IMR-90 (cell line): ENCODE data around the gene AKAP9. TPM values are rescaled to one million over a fixed set of nuclear protein-coding genes. Genes with fewer than 3 reads are reported as not detected.

Experiments used
- ATAC-seq: fragments of 200-7000 bp; cut with Tn5 transposase; 2 replicates; pipeline ENCODE4 v1.9.1; 2020; ENCODE audit warnings: low read depth, mild to moderate bottlenecking, moderate library complexity
- BruUV-seq: library from RNA; stranded (reverse); fragments of 400-500 nt; replicated peaks from 2 replicates; lab custom pipeline; 2021; lab: Mats Ljungman, UMichigan
- CTCF ChIA-PET: fragments of 300-600 bp; formaldehyde crosslinking; extraction: SDS; loops from one replicate; lab custom pipeline; 2021; ENCODE audit warnings: antibody characterized with exemption; lab: Yijun Ruan, JAX
- POLR2A ChIA-PET: fragments of 300-600 bp; sonication (Branson Sonifier 250); formaldehyde crosslinking; loops from one replicate; lab custom pipeline; 2022; ENCODE audit warnings: antibody characterized with exemption; ENCODE audit not compliant: unreplicated experiment; lab: Charles Lee
- DNase-seq: peaks from one replicate; pipeline ENCODE4 v3.0.0; 2013
- H2AFZ ChIP-seq: replicated peaks from 2 replicates; pipeline ENCODE3; 2013; ENCODE audit warnings: low read length, mild to moderate bottlenecking; ENCODE audit not compliant: poor library complexity
- H2AK5ac ChIP-seq: 2 replicates; pipeline ENCODE4 v1.6.1; 2013; ENCODE audit warnings: low read depth, low read length, inconsistent platforms
- H2AK9ac ChIP-seq: replicated peaks from 2 replicates; pipeline ENCODE3; 2013; ENCODE audit warnings: mild to moderate bottlenecking, low read depth, low read length, moderate library complexity; ENCODE audit not compliant: poor library complexity
- H2BK120ac ChIP-seq: 2 replicates; pipeline ENCODE4 v1.6.1; 2013; ENCODE audit warnings: low read depth, low read length, inconsistent platforms
- H2BK15ac ChIP-seq: 3 replicates; pipeline ENCODE4 v1.6.1; 2013; ENCODE audit warnings: low read depth, low read length, inconsistent platforms
- H2BK20ac ChIP-seq: 2 replicates; pipeline ENCODE4 v1.6.1; 2013; ENCODE audit warnings: low read depth, mild to moderate bottlenecking, inconsistent platforms, low read length, moderate library complexity
- H2BK5ac ChIP-seq: 2 replicates; pipeline ENCODE4 v1.6.1; 2013; ENCODE audit warnings: mild to moderate bottlenecking, low read depth, low read length, inconsistent platforms; ENCODE audit not compliant: poor library complexity, severe bottlenecking
- H3K14ac ChIP-seq: replicated peaks from 2 replicates; pipeline ENCODE4 v1.6.1; 2013; ENCODE audit warnings: low read depth, low read length, inconsistent platforms
- H3K18ac ChIP-seq: 2 replicates; pipeline ENCODE4 v1.6.1; 2013; ENCODE audit warnings: low read depth, low read length, control low read depth
- H3K23ac ChIP-seq: 2 replicates; pipeline ENCODE4 v1.6.1; 2013; ENCODE audit warnings: low read depth, low read length, inconsistent platforms
- H3K27ac ChIP-seq: 2 replicates; pipeline ENCODE4 v1.5.1; 2013; ENCODE audit warnings: mild to moderate bottlenecking, control low read depth, low read length; ENCODE audit not compliant: insufficient read depth
- H3K27me3 ChIP-seq: 2 replicates; pipeline ENCODE4 v1.6.1; 2013; ENCODE audit warnings: low read length; ENCODE audit not compliant: control insufficient read depth, insufficient read depth
- H3K36me3 ChIP-seq: 2 replicates; pipeline ENCODE4 v1.6.1; 2013; ENCODE audit warnings: low read length, mixed read lengths; ENCODE audit not compliant: control insufficient read depth, insufficient read depth
- H3K4ac ChIP-seq: 2 replicates; pipeline ENCODE4 v1.6.1; 2013; ENCODE audit warnings: low read depth, low read length, inconsistent platforms
- H3K4me1 ChIP-seq: 2 replicates; pipeline ENCODE4 v1.6.1; 2013; ENCODE audit warnings: low read length, mixed read lengths; ENCODE audit not compliant: control insufficient read depth, insufficient read depth
- H3K4me2 ChIP-seq: 2 replicates; pipeline ENCODE4 v1.6.1; 2013; ENCODE audit warnings: low read depth, mild to moderate bottlenecking, control low read depth, low read length, moderate library complexity
- H3K4me3 ChIP-seq: 2 replicates; pipeline ENCODE4 v1.5.1; 2013; ENCODE audit warnings: low read depth, mild to moderate bottlenecking, control low read depth, low read length, moderate library complexity; ENCODE audit not compliant: insufficient read depth
- H3K56ac ChIP-seq: 2 replicates; pipeline ENCODE4 v1.6.1; 2013; ENCODE audit warnings: low read length, inconsistent platforms; ENCODE audit not compliant: insufficient read depth; ENCODE audit errors: extremely low read depth
- H3K79me1 ChIP-seq, 2 experiments: 2 replicates each; pipeline ENCODE4 v1.6.1; 2013; ENCODE audit warnings: low read length in 2 of 2, inconsistent platforms in 1 of 2, low read depth in 1 of 2
- H3K9ac ChIP-seq: 2 replicates; pipeline ENCODE4 v1.6.1; 2013; ENCODE audit warnings: low read depth, low read length, control low read depth
- H3K9me1 ChIP-seq: 2 replicates; pipeline ENCODE4 v1.6.1; 2013; ENCODE audit warnings: low read length, inconsistent platforms; ENCODE audit not compliant: insufficient read depth
- H3K9me3 ChIP-seq: 2 replicates; pipeline ENCODE4 v1.6.1; 2013; ENCODE audit warnings: low read length; ENCODE audit not compliant: control insufficient read depth, insufficient read depth
- H4K20me1 ChIP-seq: 2 replicates; pipeline ENCODE4 v1.6.1; 2013; ENCODE audit warnings: low read length, inconsistent platforms; ENCODE audit not compliant: insufficient read depth
- H4K5ac ChIP-seq: 2 replicates; pipeline ENCODE4 v1.6.1; 2013; ENCODE audit warnings: mild to moderate bottlenecking, low read depth, low read length, control low read depth
- H4K8ac ChIP-seq, 2 experiments: 2 replicates each; pipeline ENCODE4 v1.6.1; 2013; ENCODE audit warnings: low read depth in 2 of 2, low read length in 2 of 2, control low read depth in 1 of 2, inconsistent platforms in 1 of 2
- H4K91ac ChIP-seq: 2 replicates; pipeline ENCODE4 v1.6.1; 2013; ENCODE audit warnings: low read depth, low read length, inconsistent platforms; ENCODE audit not compliant: insufficient read depth
- BHLHE40 ChIP-seq: fragments of 150-350 bp; IDR thresholded peaks from 2 replicates; pipeline ENCODE4 v1.6.1; 2016; ENCODE audit warnings: mild to moderate bottlenecking, low read depth, low read length
- CEBPB ChIP-seq: IDR thresholded peaks from 2 replicates; pipeline ENCODE4 v1.6.1; 2012; ENCODE audit warnings: low read depth, low read length, improper control_type of control experiment
- CHD1 ChIP-seq: IDR thresholded peaks from 2 replicates; pipeline ENCODE4 v1.6.1; 2012; ENCODE audit warnings: low read depth, low read length, improper control_type of control experiment
- ELK1 ChIP-seq: fragments of 150-350 bp; IDR thresholded peaks from 2 replicates; pipeline ENCODE4 v1.6.1; 2016; ENCODE audit warnings: low read depth, mild to moderate bottlenecking, low read length, moderate library complexity, borderline replicate concordance
- FOS ChIP-seq: fragments of 150-350 bp; IDR thresholded peaks from 2 replicates; pipeline ENCODE4 v1.6.1; 2016; ENCODE audit warnings: low read depth, low read length
- MAFK ChIP-seq: IDR thresholded peaks from 2 replicates; pipeline ENCODE4 v1.6.1; 2012; ENCODE audit warnings: low read depth, low read length, improper control_type of control experiment
- MAZ ChIP-seq: IDR thresholded peaks from 2 replicates; pipeline ENCODE4 v1.6.1; 2012; ENCODE audit warnings: low read depth, mild to moderate bottlenecking, low read length, improper control_type of control experiment, moderate library complexity, borderline replicate concordance
- MXI1 ChIP-seq: IDR thresholded peaks from 2 replicates; pipeline ENCODE4 v1.6.1; 2012; ENCODE audit warnings: low read depth, mild to moderate bottlenecking, low read length, moderate library complexity, borderline replicate concordance
- NFE2L2 ChIP-seq: fragments of 150-350 bp; IDR thresholded peaks from 2 replicates; pipeline ENCODE4 v1.6.1; 2016; ENCODE audit warnings: low read depth, mild to moderate bottlenecking, low read length
- POLR2A ChIP-seq: IDR thresholded peaks from 2 replicates; pipeline ENCODE4 v1.6.1; 2012; ENCODE audit warnings: mild to moderate bottlenecking, low read depth, low read length
- RAD21 ChIP-seq: IDR thresholded peaks from 2 replicates; pipeline ENCODE4 v1.6.1; 2012; ENCODE audit warnings: low read length, improper control_type of control experiment
- RCOR1 ChIP-seq: IDR thresholded peaks from 2 replicates; pipeline ENCODE4 v1.6.1; 2012; ENCODE audit warnings: mild to moderate bottlenecking, low read length, improper control_type of control experiment; ENCODE audit not compliant: insufficient replicate concordance
- RFX5 ChIP-seq: IDR thresholded peaks from 2 replicates; pipeline ENCODE4 v1.8.0; 2012; ENCODE audit warnings: low read depth, mild to moderate bottlenecking, low read length, moderate library complexity
- SMC3 ChIP-seq: fragments of 150-350 bp; IDR thresholded peaks from 2 replicates; pipeline ENCODE4 v1.6.1; 2016; ENCODE audit warnings: low read depth, mild to moderate bottlenecking, antibody characterized with exemption, low read length, moderate library complexity
- WGBS, 2 experiments: methylation state at CpG; one replicate each; pipeline versions ENCODE4 v1.1.5 to v1.1.7; 2013; ENCODE audit warnings: missing lambda C conversion rate in 2 of 2; ENCODE audit not compliant: insufficient read length in 1 of 2; ENCODE audit errors: extremely low coverage in 2 of 2; 5-methylcytosine and 5-hydroxymethylcytosine counted together
- dilution Hi-C: fragments of 300-500 bp; cut with HindIII; formaldehyde crosslinking; loops from one replicate; pipeline ENCODE4 v1.14.3; 2018; ENCODE audit warnings: low sequenced_read_pairs; ENCODE audit not compliant: unreplicated experiment
- in situ Hi-C: fragments of 300-500 bp; cut with MboI; formaldehyde crosslinking; loops from 3 replicates; pipeline ENCODE4 v1.14.3; 2019; ENCODE audit warnings: low sequenced_read_pairs, inconsistent platforms, mixed read lengths
- intact Hi-C: fragments of 100-400 bp; cut with micrococcal nuclease; formaldehyde crosslinking; loops from 2 replicates; pipeline ENCODE4 v1.10.0; 2022
- polyA plus RNA-seq, 3 experiments: library from polyadenylated mRNA; depleted of rRNA; stranded (reverse); fragments of >200 nt; gene quantifications; 2 replicates each; pipeline ENCODE4 v1.2.3, GENCODE V29; 2012; ENCODE audit warnings: low replicate concordance in 1 of 3
- total RNA-seq: library from RNA; depleted of rRNA; stranded (reverse); fragments of >200 nt; gene quantifications from 2 replicates; pipeline ENCODE4 v1.2.3, GENCODE V29; 2012
- TF ChIP-seq, protein P1 (sequence below): fragments of 150-350 bp; IDR thresholded peaks from 2 replicates; pipeline ENCODE4 v1.6.1; 2017; ENCODE audit warnings: mild to moderate bottlenecking, antibody characterized with exemption, low read length, low read depth
- TF ChIP-seq, protein P2 (sequence below): conservative IDR thresholded peaks from 2 replicates; pipeline ENCODE4 v1.5.1; 2012; ENCODE audit warnings: mild to moderate bottlenecking, low read depth, low read length, improper control_type of control experiment

Gene AKAP9
- total and polyA plus RNA-seq, 2 of the 4 experiments (the other 2 are of a cell fraction), result 9.7 to 25.3 TPM

DNA sequence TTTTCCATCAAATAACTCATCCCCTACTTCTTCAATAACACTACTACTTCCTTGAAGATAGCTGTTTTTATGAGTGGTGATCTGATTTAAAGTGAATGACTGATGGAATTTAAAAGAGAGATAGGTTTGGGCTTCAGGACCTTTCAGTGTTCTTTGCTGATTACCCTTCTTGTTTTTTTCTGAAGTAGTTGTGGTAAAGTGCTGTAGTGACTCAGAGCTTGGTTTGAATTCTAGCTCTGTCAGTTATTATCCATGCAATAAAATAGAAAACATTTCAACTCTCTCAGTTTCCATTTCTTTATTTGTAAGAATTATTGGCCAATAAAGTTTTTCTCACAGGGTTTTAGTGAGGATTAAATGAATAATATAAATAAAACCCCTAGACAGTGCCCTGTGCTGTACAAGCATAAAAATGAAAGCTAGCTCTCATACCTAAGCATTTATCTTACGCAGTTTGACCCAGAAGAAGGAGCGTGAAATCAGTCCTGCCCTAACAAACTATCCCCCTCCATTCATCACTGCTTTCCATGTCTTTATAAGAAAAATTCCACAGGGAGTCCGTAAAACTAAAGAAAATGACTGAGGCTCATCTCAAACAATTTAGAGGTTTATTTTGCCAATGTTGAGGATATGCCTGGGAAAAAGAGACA lies 25.1 kb upstream of the AKAP9 start:
- Histone ChIP-seq H3K4me1 (peaks cover 7% of the 10 kb centered on the region), H3K23ac (no peak overlapping the region), H2AK9ac (no peak overlapping the region), H3K9ac (no peak overlapping the region), H4K20me1 (no peaks in the 10 kb centered on the region), H3K4me3 (no peak overlapping the region), H2BK15ac (no peak overlapping the region), H3K4me2 (no peak overlapping the region), H3K9me3 (no peaks in the 10 kb centered on the region), H3K27ac (no peak overlapping the region), H3K56ac (no peak overlapping the region), H2BK120ac (no peak overlapping the region), H2AFZ (no peak overlapping the region), H4K91ac (no peak overlapping the region), H3K36me3 (no peaks in the 10 kb centered on the region), H3K79me1 (no peaks in the 10 kb centered on the region), H3K4ac (no peak overlapping the region), H3K9me1 (no peaks in the 10 kb centered on the region), H4K8ac (no peak overlapping the region), H3K27me3 (no peaks in the 10 kb centered on the region), H3K14ac (no peak overlapping the region), H3K18ac (no peak overlapping the region; the same call in 1 of the 2 replicates), H2AK5ac (no peak overlapping the region), H4K5ac (no peak overlapping the region), H2BK20ac (no peak overlapping the region), H2BK5ac (no peak overlapping the region)
- TF ChIP-seq FOS (no peak), MAZ (no peak), RAD21 (no peak), MXI1 (no peak), NFE2L2 (no peak), SMC3 (no peak), ELK1 (no peak), CEBPB (no peak), RFX5 (no peak), RCOR1 (no peak), CHD1 (no peak), MAFK (no peak), BHLHE40 (no peak), POLR2A (no peak)
- TF ChIP-seq, protein P1, sequence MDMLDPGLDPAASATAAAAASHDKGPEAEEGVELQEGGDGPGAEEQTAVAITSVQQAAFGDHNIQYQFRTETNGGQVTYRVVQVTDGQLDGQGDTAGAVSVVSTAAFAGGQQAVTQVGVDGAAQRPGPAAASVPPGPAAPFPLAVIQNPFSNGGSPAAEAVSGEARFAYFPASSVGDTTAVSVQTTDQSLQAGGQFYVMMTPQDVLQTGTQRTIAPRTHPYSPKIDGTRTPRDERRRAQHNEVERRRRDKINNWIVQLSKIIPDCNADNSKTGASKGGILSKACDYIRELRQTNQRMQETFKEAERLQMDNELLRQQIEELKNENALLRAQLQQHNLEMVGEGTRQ, result no peak
- TF ChIP-seq, protein P2, sequence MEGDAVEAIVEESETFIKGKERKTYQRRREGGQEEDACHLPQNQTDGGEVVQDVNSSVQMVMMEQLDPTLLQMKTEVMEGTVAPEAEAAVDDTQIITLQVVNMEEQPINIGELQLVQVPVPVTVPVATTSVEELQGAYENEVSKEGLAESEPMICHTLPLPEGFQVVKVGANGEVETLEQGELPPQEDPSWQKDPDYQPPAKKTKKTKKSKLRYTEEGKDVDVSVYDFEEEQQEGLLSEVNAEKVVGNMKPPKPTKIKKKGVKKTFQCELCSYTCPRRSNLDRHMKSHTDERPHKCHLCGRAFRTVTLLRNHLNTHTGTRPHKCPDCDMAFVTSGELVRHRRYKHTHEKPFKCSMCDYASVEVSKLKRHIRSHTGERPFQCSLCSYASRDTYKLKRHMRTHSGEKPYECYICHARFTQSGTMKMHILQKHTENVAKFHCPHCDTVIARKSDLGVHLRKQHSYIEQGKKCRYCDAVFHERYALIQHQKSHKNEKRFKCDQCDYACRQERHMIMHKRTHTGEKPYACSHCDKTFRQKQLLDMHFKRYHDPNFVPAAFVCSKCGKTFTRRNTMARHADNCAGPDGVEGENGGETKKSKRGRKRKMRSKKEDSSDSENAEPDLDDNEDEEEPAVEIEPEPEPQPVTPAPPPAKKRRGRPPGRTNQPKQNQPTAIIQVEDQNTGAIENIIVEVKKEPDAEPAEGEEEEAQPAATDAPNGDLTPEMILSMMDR, result no peak
- DNase-seq, result peak; percentile 36
- ChIA-PET POLR2A (no interaction called here), CTCF (no interaction called here)
- BruUV-seq, result no TSS peak
- ATAC-seq, result no peak
- WGBS, 2 experiments, result no CpG with 5 or more reads among the region's 3 CpGs
- intact Hi-C loops (no loop called here), dilution Hi-C loops (no loop called here), in situ Hi-C loops (no loop called here)
